Fibroblast of lung (primary cell): Measurements from ENCODE around the gene ATP2B2.

Source experiments
- CTCF ChIP-seq, 2 donors: IDR thresholded peaks in 1 of 2; conservative IDR thresholded peaks in 1 of 2; 1 replicate in 1 of 2; 2 replicates in 1 of 2; pipeline ENCODE4 v1.5.1; 2011 to 2012; ENCODE audit warnings: low read length in 2 of 2, control low read depth in 1 of 2, inconsistent platforms in 1 of 2, low read depth in 1 of 2, mild to moderate bottlenecking in 1 of 2
- EZH2 ChIP-seq: IDR thresholded peaks from 2 replicates; pipeline ENCODE4 v1.5.1; 2012; ENCODE audit warnings: low read length, control low read depth, mild to moderate bottlenecking; ENCODE audit errors: missing control alignments

GRCh38 chr3:10311710-10312109 lies 193.7 kb downstream of the ATP2B2 start:
- no peak for TF ChIP-seq CTCF (conservative IDR thresholded peaks at IDR 0.05 in 1 of 2, IDR thresholded peaks at IDR 0.05 in 1 of 2; ENCODE audit: low read depth in 1 of 2, low read length in 2 of 2)
- no peak for TF ChIP-seq EZH2
